Fibroblast of the aortic adventitia (primary cell): ENCODE measurements around the gene SYT17. TPM values are rescaled to one million over a fixed set of nuclear protein-coding genes. Genes with fewer than 3 reads are reported as not detected.

ENCODE experiments used
- DNase-seq: peaks from one replicate; pipeline ENCODE4 v3.0.0-alpha.2; 2010; ENCODE audit warnings: low read depth
- H3K4me3 ChIP-seq: 2 replicates; pipeline ENCODE4 v1.5.1; 2011; ENCODE audit warnings: low read depth, mild to moderate bottlenecking, control low read depth, low read length, moderate library complexity
- total RNA-seq: library from RNA; depleted of rRNA; stranded (reverse); fragments of >200 nt; gene quantifications from 2 replicates; pipeline ENCODE4 v1.2.3, GENCODE V29; 2012; ENCODE audit warnings: low replicate concordance
- TF ChIP-seq, protein P1 (sequence below): IDR thresholded peaks from 2 replicates; pipeline ENCODE4 v1.5.1; 2011; ENCODE audit warnings: mild to moderate bottlenecking, low read length, control low read depth, inconsistent platforms; ENCODE audit not compliant: insufficient read depth

Gene SYT17
- total RNA-seq, 1 donor: under 0.01 TPM

DNA sequence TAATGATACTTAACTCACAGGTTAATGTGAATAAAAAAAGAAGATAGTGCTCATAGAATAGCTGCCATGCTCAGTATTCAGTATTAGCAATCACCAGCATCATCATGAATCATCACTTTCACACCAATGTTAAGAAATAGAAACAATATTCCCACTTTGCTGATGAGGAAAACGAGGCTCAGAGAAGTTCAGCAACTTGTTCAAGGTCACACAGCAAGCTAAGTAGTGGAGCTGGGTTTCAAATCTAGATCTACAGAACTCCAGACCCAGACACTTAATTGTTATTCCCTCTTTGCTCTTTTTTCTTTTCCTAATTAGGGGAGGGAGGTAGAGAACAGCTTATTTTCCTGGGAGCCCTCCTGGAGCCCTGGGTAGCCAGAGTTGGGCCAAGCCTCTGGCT, 140.4 kb downstream of the SYT17 start:
- TF ChIP-seq, protein P1, sequence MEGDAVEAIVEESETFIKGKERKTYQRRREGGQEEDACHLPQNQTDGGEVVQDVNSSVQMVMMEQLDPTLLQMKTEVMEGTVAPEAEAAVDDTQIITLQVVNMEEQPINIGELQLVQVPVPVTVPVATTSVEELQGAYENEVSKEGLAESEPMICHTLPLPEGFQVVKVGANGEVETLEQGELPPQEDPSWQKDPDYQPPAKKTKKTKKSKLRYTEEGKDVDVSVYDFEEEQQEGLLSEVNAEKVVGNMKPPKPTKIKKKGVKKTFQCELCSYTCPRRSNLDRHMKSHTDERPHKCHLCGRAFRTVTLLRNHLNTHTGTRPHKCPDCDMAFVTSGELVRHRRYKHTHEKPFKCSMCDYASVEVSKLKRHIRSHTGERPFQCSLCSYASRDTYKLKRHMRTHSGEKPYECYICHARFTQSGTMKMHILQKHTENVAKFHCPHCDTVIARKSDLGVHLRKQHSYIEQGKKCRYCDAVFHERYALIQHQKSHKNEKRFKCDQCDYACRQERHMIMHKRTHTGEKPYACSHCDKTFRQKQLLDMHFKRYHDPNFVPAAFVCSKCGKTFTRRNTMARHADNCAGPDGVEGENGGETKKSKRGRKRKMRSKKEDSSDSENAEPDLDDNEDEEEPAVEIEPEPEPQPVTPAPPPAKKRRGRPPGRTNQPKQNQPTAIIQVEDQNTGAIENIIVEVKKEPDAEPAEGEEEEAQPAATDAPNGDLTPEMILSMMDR: no peak
- H3K4me3 ChIP-seq: no peak overlapping the region
- DNase-seq: no peak

DNA sequence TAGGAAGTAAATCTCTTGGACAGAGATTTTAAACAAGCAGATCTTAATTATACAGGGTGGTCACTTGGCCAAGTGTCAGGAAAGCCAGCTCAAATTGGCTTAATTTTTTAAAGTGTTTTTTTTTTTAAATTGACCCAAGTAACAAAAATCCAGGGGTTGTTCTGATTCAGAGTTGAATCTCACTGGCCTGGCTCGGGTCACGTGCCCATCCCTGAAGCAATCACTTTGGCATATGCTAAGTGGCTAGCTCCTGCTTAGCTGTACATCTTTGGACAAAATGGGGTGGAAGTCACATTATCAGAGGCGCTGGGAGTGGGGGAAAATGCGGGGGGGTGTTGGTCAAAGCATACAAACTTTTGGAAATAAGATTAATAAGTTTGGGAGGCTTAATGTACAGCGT, 141.1 kb downstream of the SYT17 start:
- DNase-seq: no peak
- H3K4me3 ChIP-seq: no peak overlapping the region
- TF ChIP-seq, protein P1: no peak

DNA sequence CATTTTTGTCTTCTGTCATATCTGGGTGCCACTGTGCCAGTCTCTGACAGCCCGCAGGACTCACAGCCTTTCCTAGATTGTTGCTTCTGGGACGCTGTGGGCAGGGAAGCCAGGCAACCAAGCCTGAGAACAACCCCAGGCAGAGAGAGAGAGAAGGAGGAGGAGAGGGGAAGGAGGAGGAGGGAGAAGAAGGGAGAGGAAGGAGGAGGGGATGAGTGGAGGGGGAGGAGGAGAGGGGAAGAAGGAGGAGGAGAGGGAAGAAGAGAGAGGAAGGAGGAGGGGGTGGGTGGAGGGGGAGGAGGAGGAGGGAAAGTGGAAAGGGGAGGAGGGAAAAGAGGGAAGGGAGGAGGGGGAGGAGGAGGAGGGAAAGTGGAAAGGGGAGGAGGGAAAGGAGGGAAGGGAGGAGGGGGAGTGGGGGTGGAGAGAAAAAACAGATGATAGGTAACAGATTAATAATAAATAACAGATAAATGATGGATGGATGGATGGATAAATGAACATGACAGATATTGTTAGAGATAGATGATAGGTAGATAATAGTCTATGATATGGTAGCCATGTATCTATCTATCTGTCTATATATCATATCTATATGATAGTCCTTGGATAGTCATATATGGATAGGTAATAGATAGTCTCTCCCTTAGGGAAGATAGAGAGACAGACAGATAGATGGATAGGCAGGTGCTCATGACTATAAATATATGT, 146.8 kb downstream of the SYT17 start:
- DNase-seq: no peak
- TF ChIP-seq, protein P1: no peak
- no peak overlapping the region for H3K4me3 ChIP-seq

DNA sequence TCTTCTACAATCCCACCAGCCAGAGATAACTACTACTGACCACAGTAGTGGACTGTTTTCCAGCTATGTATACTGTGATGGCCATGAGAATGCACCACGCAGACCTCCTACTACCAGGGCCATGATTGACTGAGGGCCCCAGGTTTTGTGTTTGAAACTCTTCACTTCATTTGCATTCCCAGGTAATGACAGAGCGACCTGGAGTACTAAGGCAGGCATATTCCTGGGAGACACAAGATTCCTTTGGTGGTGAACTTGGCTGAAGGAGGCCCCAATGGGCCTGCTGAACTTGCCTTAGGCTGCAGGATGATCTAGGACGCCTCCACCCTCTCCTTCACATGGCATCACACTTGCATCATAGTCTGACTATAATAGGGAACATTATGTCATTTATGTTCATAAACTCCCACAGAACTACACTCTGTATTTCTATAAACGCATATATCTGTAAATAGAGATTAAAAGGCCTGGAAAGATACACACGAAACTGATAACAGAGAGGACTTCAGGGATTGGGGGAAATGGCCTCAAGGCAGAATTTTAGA, 147.9 kb downstream of the SYT17 start:
- no peak for DNase-seq
- TF ChIP-seq, protein P1: no peak
- H3K4me3 ChIP-seq: no peak overlapping the region

DNA sequence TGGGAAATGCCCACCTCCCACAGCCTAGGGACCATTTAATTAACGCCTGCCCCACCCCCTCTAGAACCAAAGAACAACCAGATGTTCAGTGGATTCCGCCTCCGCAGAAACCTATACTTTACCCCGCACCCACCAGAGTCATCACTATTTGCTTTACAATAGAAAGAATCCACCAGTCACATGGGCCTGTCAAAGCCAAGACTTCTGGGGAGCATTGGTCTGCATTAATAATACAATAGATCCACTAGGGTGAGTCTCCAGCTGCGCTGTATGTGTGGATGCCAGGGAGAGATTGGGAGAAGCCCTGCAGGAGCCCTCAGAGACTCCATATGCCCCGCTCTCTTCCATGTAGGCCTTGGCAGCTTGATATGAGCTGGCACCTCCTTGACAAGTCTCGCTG, 148.8 kb downstream of the SYT17 start:
- TF ChIP-seq, protein P1: no peak
- H3K4me3 ChIP-seq: no peak overlapping the region
- no peak for DNase-seq

Other genes with a start within 250 kb of the SYT17 start
- gene SMG1, start 241.8 kb upstream of the SYT17 start, total RNA-seq: 50.0 and 77.7 TPM in 2 replicates
- gene TMC7, start 184.3 kb upstream of the SYT17 start, total RNA-seq: 0.41 and 1.5 TPM in 2 replicates
- 8.0 and 12.7 TPM in 2 replicates for gene COQ7, start 100.6 kb upstream of the SYT17 start, total RNA-seq
- gene ITPRIPL2, start 54.3 kb upstream of the SYT17 start, total RNA-seq: 41.1 and 60.1 TPM in 2 replicates
- not detected in 2 replicates for gene CLEC19A, start 117.5 kb downstream of the SYT17 start, total RNA-seq
- gene TMC5, start 249.6 kb downstream of the SYT17 start, total RNA-seq: under 0.01 TPM in 1 of 2 replicates, not detected in the other